GM12878 (cell line): ENCODE measurements around the gene PDCD7.

Source experiments
- CBFB ChIP-seq: IDR thresholded peaks from 2 replicates; pipeline ENCODE4 v1.6.1; 2016; ENCODE audit warnings: antibody characterized with exemption, low read depth
- CEBPZ ChIP-seq: fragments of 150-350 bp; IDR thresholded peaks from 2 replicates; pipeline ENCODE4 v1.6.1; 2016; ENCODE audit warnings: low read depth, low read length
- CHD4 ChIP-seq: fragments of 200-600 bp; sonication (generic); IDR thresholded peaks from 2 replicates; pipeline ENCODE4 v1.6.1; 2016; ENCODE audit warnings: mild to moderate bottlenecking
- CTCF ChIP-seq, 3 experiments: IDR thresholded peaks in 2 of 3; conservative IDR thresholded peaks in 1 of 3; 2 replicates each; pipeline ENCODE4 v1.5.1; 2011; ENCODE audit warnings: low read depth in 3 of 3, low read length in 3 of 3, mild to moderate bottlenecking in 3 of 3, control low read depth in 2 of 3, moderate library complexity in 2 of 3, inconsistent platforms in 1 of 3, mixed read lengths in 1 of 3; ENCODE audit not compliant: control insufficient read depth in 2 of 3, insufficient read depth in 1 of 3; ENCODE audit errors: extremely low read depth in 1 of 3
- EZH2 ChIP-seq: IDR thresholded peaks from 2 replicates; pipeline ENCODE4 v1.6.1; 2012; ENCODE audit warnings: low read depth, mild to moderate bottlenecking, control low read depth, inconsistent platforms, low read length, borderline replicate concordance; ENCODE audit not compliant: control insufficient read depth
- POLR2AphosphoS5 ChIP-seq: IDR thresholded peaks from 2 replicates; pipeline ENCODE4 v1.6.1; 2011; ENCODE audit warnings: mild to moderate bottlenecking, low read length, inconsistent platforms
- RFX5 ChIP-seq: IDR thresholded peaks from 2 replicates; pipeline ENCODE4 v1.6.1; 2011; ENCODE audit warnings: low read depth, low read length, improper control_type of control experiment
- TAF1 ChIP-seq: IDR thresholded peaks from 2 replicates; pipeline ENCODE4 v1.6.1; 2011; ENCODE audit warnings: mild to moderate bottlenecking, low read depth, low read length, borderline replicate concordance
- TCF12 ChIP-seq: IDR thresholded peaks from 2 replicates; pipeline ENCODE4 v1.6.1; 2011; ENCODE audit warnings: low read depth, mild to moderate bottlenecking, low read length
- ZNF24 ChIP-seq: fragments of 450-650 bp; IDR thresholded peaks from 2 replicates; pipeline ENCODE4 v1.6.1; 2017; ENCODE audit warnings: antibody characterized with exemption, mild to moderate bottlenecking

- TF ChIP-seq RFX5, result no peak
- no peak for TF ChIP-seq CBFB
- no peak for TF ChIP-seq TCF12
- no peak for TF ChIP-seq EZH2
- no peak for TF ChIP-seq TAF1
- TF ChIP-seq CTCF (IDR thresholded peaks at IDR 0.05 in 2 of 3, conservative IDR thresholded peaks at IDR 0.05 in 1 of 3; ENCODE audit: control insufficient read depth in 2 of 3, extremely low read depth in 1 of 3, insufficient read depth in 1 of 3, low read depth in 3 of 3, low read length in 3 of 3), result no peak
- TF ChIP-seq POLR2AphosphoS5, result no peak
- TF ChIP-seq CHD4, result no peak
- TF ChIP-seq ZNF24, result no peak
- no peak for TF ChIP-seq CEBPZ
Measured at GRCh38 chr15:65163041-65163440, 29.4 kb upstream of the PDCD7 start.
